HepG2 (cell line): Measurements from ENCODE around the gene FANCE. TPM values are rescaled to one million over a fixed set of nuclear protein-coding genes. Genes with fewer than 3 reads are reported as not detected.

ENCODE experiments used
- GLI4 ChIP-seq: sonication (generic); formaldehyde crosslinking; IDR thresholded peaks from 2 replicates; pipeline ENCODE4 v1.5.1; 2020; ENCODE audit warnings: missing genetic modification reagents, mild to moderate bottlenecking, moderate library complexity, borderline replicate concordance
- JUND ChIP-seq: sonication (generic); formaldehyde crosslinking; IDR thresholded peaks from 2 replicates; pipeline ENCODE4 v1.8.0; 2022; ENCODE audit warnings: mild to moderate bottlenecking, missing genetic modification reagents
- MAF1 ChIP-seq: sonication (generic); formaldehyde crosslinking; IDR thresholded peaks from 2 replicates; pipeline ENCODE4 v1.5.0; 2020; ENCODE audit warnings: missing genetic modification reagents, borderline replicate concordance
- MAFF ChIP-seq: IDR thresholded peaks from 2 replicates; pipeline ENCODE4 v1.6.1; 2011; ENCODE audit warnings: low read depth, low read length, improper control_type of control experiment
- MXD4 ChIP-seq: IDR thresholded peaks from 2 replicates; pipeline ENCODE4 v1.6.1; 2016; ENCODE audit warnings: mild to moderate bottlenecking, missing biosample characterization, missing genetic modification reagents
- NFIC ChIP-seq: IDR thresholded peaks from 2 replicates; pipeline ENCODE4 v1.6.1; 2012; ENCODE audit warnings: mild to moderate bottlenecking, low read length, inconsistent platforms
- NFYC ChIP-seq: IDR thresholded peaks from 2 replicates; pipeline ENCODE4 v1.6.1; 2016; ENCODE audit warnings: missing genetic modification reagents, missing compliant biosample characterization
- PHF20 ChIP-seq: sonication (generic); formaldehyde crosslinking; IDR thresholded peaks from 2 replicates; pipeline ENCODE4 v1.5.0; 2020; ENCODE audit warnings: mild to moderate bottlenecking, missing genetic modification reagents
- RXRB ChIP-seq: IDR thresholded peaks from 2 replicates; pipeline ENCODE4 v1.6.1; 2016; ENCODE audit warnings: borderline replicate concordance, missing genetic modification reagents, missing compliant biosample characterization
- SIN3A ChIP-seq: IDR thresholded peaks from 2 replicates; pipeline ENCODE4 v1.6.1; 2011; ENCODE audit warnings: low read depth, mild to moderate bottlenecking, control low read depth, low read length, borderline replicate concordance
- SMARCE1 ChIP-seq: fragments of 450-650 bp; IDR thresholded peaks from 2 replicates; pipeline ENCODE4 v1.6.1; 2017; ENCODE audit warnings: borderline replicate concordance
- TEAD2 ChIP-seq: sonication (generic); formaldehyde crosslinking; IDR thresholded peaks from 2 replicates; pipeline ENCODE4 v1.9.0; 2021; ENCODE audit warnings: missing genetic modification reagents
- ZKSCAN5 ChIP-seq: sonication (generic); formaldehyde crosslinking; IDR thresholded peaks from 2 replicates; pipeline ENCODE4 v1.5.1; 2020; ENCODE audit warnings: mild to moderate bottlenecking, missing genetic modification reagents
- ZNF234 ChIP-seq: sonication (generic); formaldehyde crosslinking; conservative IDR thresholded peaks from 2 replicates; pipeline ENCODE4 v1.5.1; 2020; ENCODE audit warnings: mild to moderate bottlenecking, missing genetic modification reagents
- ZNF335 ChIP-seq: sonication (generic); formaldehyde crosslinking; IDR thresholded peaks from 2 replicates; pipeline ENCODE4 v1.4.0; 2020; ENCODE audit warnings: missing genetic modification reagents
- ZNF557 ChIP-seq: sonication (generic); formaldehyde crosslinking; IDR thresholded peaks from 2 replicates; pipeline ENCODE4 v1.4.0; 2020; ENCODE audit warnings: missing genetic modification reagents
- ZNF709 ChIP-seq: sonication (generic); formaldehyde crosslinking; IDR thresholded peaks from 2 replicates; pipeline ENCODE4 v1.5.0; 2020; ENCODE audit warnings: mild to moderate bottlenecking, missing genetic modification reagents
- ZNF746 ChIP-seq: sonication (generic); formaldehyde crosslinking; IDR thresholded peaks from 2 replicates; pipeline ENCODE4 v1.8.0; 2022; ENCODE audit warnings: mild to moderate bottlenecking, missing genetic modification reagents
- ZNF761 ChIP-seq: sonication (generic); formaldehyde crosslinking; conservative IDR thresholded peaks from 2 replicates; pipeline ENCODE4 v1.4.0; 2020; ENCODE audit warnings: mild to moderate bottlenecking, missing genetic modification reagents
- ZNF776 ChIP-seq: sonication (generic); formaldehyde crosslinking; IDR thresholded peaks from 2 replicates; pipeline ENCODE4 v1.4.0; 2020; ENCODE audit warnings: mild to moderate bottlenecking, missing genetic modification reagents
- ZSCAN12 ChIP-seq: sonication (generic); formaldehyde crosslinking; IDR thresholded peaks from 2 replicates; pipeline ENCODE4 v1.9.0; 2021; ENCODE audit warnings: mild to moderate bottlenecking, missing genetic modification reagents
- polyA plus RNA-seq, 8 experiments: library from polyadenylated mRNA; depleted of rRNA in 3 of 8; stranded (reverse) in 7 of 8; unstranded in 1 of 8; fragments of >200 nt; fragmentation: Illumina TruSeq in 4 of 8; extraction: Trizol in 4 of 8; gene quantifications; 2 replicates each; pipeline versions ENCODE4 v1.2.1 to v1.2.3, GENCODE V29; 2011 to 2016; ENCODE audit warnings: low read depth in 4 of 8, missing spikeins in 1 of 8, mixed read lengths in 1 of 8; ENCODE audit not compliant: insufficient read depth in 1 of 8
- total RNA-seq, 5 experiments: library from RNA; depleted of rRNA; stranded (reverse); fragments of >200 nt; fragmentation: Illumina TruSeq; extraction: Trizol; gene quantifications; 2 replicates each; pipeline ENCODE4 v1.2.3, GENCODE V29; 2016; ENCODE audit warnings: low read depth in 1 of 5
- TF ChIP-seq, protein P1 (sequence below): sonication (generic); formaldehyde crosslinking; IDR thresholded peaks from 2 replicates; pipeline ENCODE4 v1.5.0; 2020; ENCODE audit warnings: mild to moderate bottlenecking, missing genetic modification reagents, borderline replicate concordance
- TF ChIP-seq, protein P2 (sequence below): conservative IDR thresholded peaks from 2 replicates; pipeline ENCODE4 v1.6.1; 2018; ENCODE audit warnings: missing genetic modification reagents
- TF ChIP-seq, protein P3 (sequence below): IDR thresholded peaks from 2 replicates; pipeline ENCODE4 v1.6.1; 2016; ENCODE audit warnings: missing compliant biosample characterization, missing genetic modification reagents, borderline replicate concordance
- TF ChIP-seq, protein P4 (sequence below): sonication (generic); formaldehyde crosslinking; IDR thresholded peaks from 2 replicates; pipeline ENCODE4 v1.9.0; 2021; ENCODE audit warnings: missing genetic modification reagents, mild to moderate bottlenecking, borderline replicate concordance

Gene FANCE
- total and polyA plus RNA-seq, 2 of the 13 experiments (the other 11 are each of a cell fraction or from before 2014, with no cell fraction given), result 7.1 to 11.2 TPM

DNA sequence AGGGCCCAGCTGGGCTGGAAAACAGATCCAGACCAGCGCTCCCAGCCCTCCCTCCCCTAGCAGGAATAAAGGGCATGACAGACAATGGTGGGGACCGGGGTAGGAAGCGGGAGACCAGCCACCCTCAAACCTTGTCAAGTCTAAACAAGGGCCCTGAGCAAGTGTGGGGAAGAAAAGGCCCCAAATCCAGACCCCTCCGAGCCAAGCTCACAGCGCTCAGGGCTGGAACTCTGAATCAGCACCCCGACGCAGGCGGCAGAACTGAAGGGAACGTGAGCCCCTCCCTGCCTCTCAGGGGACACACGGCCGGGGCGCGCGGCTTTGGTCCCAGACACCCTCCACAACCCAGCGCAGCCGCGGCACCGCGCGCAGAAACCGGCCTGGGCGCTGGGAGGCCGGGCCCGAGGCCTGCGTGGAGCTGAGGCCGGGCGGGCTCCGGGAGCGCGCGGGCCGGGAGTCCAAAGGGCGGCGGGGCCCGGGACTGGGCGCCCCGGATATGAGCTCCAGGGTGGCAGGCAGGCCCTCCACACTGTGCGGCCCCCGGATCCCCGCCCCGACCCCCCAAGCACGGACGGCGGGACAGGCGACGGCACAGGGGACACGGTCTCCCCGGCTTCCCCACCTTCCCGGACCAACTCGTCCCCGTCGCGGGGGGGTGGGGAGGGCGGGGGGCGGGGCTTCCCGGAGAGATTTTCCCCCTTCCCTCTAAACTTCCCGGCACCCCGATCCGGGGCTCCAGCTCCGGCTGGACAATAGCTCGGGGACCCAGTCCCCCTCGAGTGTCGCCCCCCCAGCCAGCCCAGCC lies 44.1 kb downstream of the FANCE start (continued):
- TF ChIP-seq, protein P1, sequence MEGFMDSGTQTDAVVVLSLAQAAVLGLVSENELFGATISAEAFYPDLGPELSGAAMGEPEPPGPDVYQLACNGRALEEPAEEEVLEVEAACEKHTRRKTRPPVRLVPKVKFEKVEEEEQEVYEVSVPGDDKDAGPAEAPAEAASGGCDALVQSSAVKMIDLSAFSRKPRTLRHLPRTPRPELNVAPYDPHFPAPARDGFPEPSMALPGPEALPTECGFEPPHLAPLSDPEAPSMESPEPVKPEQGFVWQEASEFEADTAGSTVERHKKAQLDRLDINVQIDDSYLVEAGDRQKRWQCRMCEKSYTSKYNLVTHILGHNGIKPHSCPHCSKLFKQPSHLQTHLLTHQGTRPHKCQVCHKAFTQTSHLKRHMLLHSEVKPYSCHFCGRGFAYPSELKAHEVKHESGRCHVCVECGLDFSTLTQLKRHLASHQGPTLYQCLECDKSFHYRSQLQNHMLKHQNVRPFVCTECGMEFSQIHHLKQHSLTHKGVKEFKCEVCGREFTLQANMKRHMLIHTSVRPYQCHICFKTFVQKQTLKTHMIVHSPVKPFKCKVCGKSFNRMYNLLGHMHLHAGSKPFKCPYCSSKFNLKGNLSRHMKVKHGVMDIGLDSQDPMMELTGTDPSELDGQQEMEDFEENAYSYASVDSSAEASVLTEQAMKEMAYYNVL (CRISPR knock-in tag), result no peak
- TF ChIP-seq PHF20 (0 out of 2 replicates have a peak, but pooled peaks have one; percentile 42), GLI4 (CRISPR knock-in tag) (peak; percentile 64; the same call in 1 of the 2 replicates), ZNF709 (CRISPR knock-in tag) (peak; percentile 76), ZSCAN12 (0 out of 2 replicates have a peak, but pooled peaks have one; percentile 74), ZNF335 (CRISPR knock-in tag) (no peak), ZNF746 (CRISPR knock-in tag) (0 out of 2 replicates have a peak, but pooled peaks have one; percentile 13), MAFF (no peak), ZKSCAN5 (CRISPR knock-in tag) (no peak), SIN3A (0 out of 2 replicates have a peak, but pooled peaks have one; percentile 33), SMARCE1 (no peak), NFIC (no peak), ZNF234 (CRISPR knock-in tag) (no peak), NFYC (no peak; the same call in 1 of the 2 replicates), ZNF776 (CRISPR knock-in tag) (no peak), JUND (CRISPR knock-in tag) (no peak), ZNF557 (CRISPR knock-in tag) (no peak), TEAD2 (CRISPR knock-in tag) (no peak), RXRB (no peak), ZNF761 (CRISPR knock-in tag) (no peak), MXD4 (CRISPR knock-in tag) (no peak; the same call in 1 of the 2 replicates), MAF1 (no peak)
- TF ChIP-seq, protein P2, sequence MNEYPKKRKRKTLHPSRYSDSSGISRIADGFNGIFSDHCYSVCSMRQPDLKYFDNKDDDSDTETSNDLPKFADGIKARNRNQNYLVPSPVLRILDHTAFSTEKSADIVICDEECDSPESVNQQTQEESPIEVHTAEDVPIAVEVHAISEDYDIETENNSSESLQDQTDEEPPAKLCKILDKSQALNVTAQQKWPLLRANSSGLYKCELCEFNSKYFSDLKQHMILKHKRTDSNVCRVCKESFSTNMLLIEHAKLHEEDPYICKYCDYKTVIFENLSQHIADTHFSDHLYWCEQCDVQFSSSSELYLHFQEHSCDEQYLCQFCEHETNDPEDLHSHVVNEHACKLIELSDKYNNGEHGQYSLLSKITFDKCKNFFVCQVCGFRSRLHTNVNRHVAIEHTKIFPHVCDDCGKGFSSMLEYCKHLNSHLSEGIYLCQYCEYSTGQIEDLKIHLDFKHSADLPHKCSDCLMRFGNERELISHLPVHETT (CRISPR knock-in tag), result no peak; the same call in 1 of the 2 replicates
- TF ChIP-seq, protein P3, sequence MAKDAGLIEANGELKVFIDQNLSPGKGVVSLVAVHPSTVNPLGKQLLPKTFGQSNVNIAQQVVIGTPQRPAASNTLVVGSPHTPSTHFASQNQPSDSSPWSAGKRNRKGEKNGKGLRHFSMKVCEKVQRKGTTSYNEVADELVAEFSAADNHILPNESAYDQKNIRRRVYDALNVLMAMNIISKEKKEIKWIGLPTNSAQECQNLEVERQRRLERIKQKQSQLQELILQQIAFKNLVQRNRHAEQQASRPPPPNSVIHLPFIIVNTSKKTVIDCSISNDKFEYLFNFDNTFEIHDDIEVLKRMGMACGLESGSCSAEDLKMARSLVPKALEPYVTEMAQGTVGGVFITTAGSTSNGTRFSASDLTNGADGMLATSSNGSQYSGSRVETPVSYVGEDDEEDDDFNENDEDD (CRISPR knock-in tag), result 0 out of 2 replicates have a peak, but pooled peaks have one; percentile 44
- TF ChIP-seq, protein P4, sequence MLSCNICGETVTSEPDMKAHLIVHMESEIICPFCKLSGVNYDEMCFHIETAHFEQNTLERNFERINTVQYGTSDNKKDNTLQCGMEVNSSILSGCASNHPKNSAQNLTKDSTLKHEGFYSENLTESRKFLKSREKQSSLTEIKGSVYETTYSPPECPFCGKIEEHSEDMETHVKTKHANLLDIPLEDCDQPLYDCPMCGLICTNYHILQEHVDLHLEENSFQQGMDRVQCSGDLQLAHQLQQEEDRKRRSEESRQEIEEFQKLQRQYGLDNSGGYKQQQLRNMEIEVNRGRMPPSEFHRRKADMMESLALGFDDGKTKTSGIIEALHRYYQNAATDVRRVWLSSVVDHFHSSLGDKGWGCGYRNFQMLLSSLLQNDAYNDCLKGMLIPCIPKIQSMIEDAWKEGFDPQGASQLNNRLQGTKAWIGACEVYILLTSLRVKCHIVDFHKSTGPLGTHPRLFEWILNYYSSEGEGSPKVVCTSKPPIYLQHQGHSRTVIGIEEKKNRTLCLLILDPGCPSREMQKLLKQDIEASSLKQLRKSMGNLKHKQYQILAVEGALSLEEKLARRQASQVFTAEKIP (CRISPR knock-in tag), result no peak
